ENCODE results near the gene ITPR1.

Gene ITPR1

GRCh38 chr3:4726549-4726948, 233.4 kb downstream of the ITPR1 start:
- no peak for DNase-seq

GRCh38 chr3:4729061-4729973, 236.2 kb downstream of the ITPR1 start:
- no peak for DNase-seq

- no peak for DNase-seq
These were observed 237.6 kb downstream of the ITPR1 start for GRCh38 chr3:4730719-4731118.

- no peak for DNase-seq
These were observed 238.5 kb downstream of the ITPR1 start for GRCh38 chr3:4731543-4732111.

GRCh38 chr3:4732925-4733324, 239.8 kb downstream of the ITPR1 start:
- no peak for DNase-seq

- peak; percentile 10 for DNase-seq
These were observed 241.3 kb downstream of the ITPR1 start for GRCh38 chr3:4734454-4734853.

- DNase-seq: no peak
These were observed 242.1 kb downstream of the ITPR1 start for GRCh38 chr3:4735243-4735642.

- DNase-seq: no peak
These were observed 243.2 kb downstream of the ITPR1 start for GRCh38 chr3:4736284-4736861.

- DNase-seq: no peak
These were observed 245.7 kb downstream of the ITPR1 start for GRCh38 chr3:4738737-4739274.

GRCh38 chr3:4739289-4740236, 246.4 kb downstream of the ITPR1 start:
- no peak for DNase-seq

- DNase-seq: no peak
These were observed 247.4 kb downstream of the ITPR1 start for GRCh38 chr3:4740397-4741105.

GRCh38 chr3:4741106-4741403, 247.9 kb downstream of the ITPR1 start:
- DNase-seq: no peak

GRCh38 chr3:4741404-4742307, 248.5 kb downstream of the ITPR1 start:
- peak; percentile 13 for DNase-seq

- no peak for DNase-seq
These were observed 249.2 kb downstream of the ITPR1 start for GRCh38 chr3:4742359-4742758.

- no peak for DNase-seq
These were observed 250.2 kb downstream of the ITPR1 start for GRCh38 chr3:4743371-4743770.

GRCh38 chr3:4744405-4745234, 251.5 kb downstream of the ITPR1 start:
- DNase-seq: no peak

GRCh38 chr3:4745235-4745610, 252.1 kb downstream of the ITPR1 start:
- DNase-seq: no peak

GRCh38 chr3:4746241-4746958, 253.3 kb downstream of the ITPR1 start:
- DNase-seq: no peak

- DNase-seq: no peak
These were observed 255.0 kb downstream of the ITPR1 start for GRCh38 chr3:4748127-4748526.
